Erythroblast (primary cell): ENCODE results near the gene TACR1.

Source experiments
- GATA1 ChIP-seq: IDR thresholded peaks from 2 replicates; pipeline ENCODE4 v1.6.1; 2011; ENCODE audit warnings: low read depth, mild to moderate bottlenecking, control low read depth, low read length, moderate library complexity
- POLR2A ChIP-seq: IDR thresholded peaks from 2 replicates; pipeline ENCODE4 v1.6.1; 2011; ENCODE audit warnings: mild to moderate bottlenecking, low read length

GRCh38 chr2:75044291-75044690 lies 155.0 kb downstream of the TACR1 start:
- TF ChIP-seq POLR2A (no peak), GATA1 (no peak)
